GM18861 (cell line): ENCODE results near the gene BCAS3.
"Not testable (repeated sequence)": the region's sequence is repeated elsewhere in the genome, so short reads cannot be mapped to it uniquely, and the experiment has no call there.

Experiments used
- ATAC-seq: cut with Tn5 transposase; IDR thresholded peaks from one replicate; pipeline ENCODE4 v1.9.1; 2021; ENCODE audit not compliant: unreplicated experiment

Gene BCAS3

GRCh38 chr17:60677308-60678117, at the start of gene BCAS3:
TSS of gene BCAS3 (plus strand) at chr17:60677851.
- ATAC-seq = peak; percentile 97

GRCh38 chr17:60628252-60628889, 49.3 kb upstream of the BCAS3 start:
- ATAC-seq = no peak

- no peak for ATAC-seq
Measured at GRCh38 chr17:60629120-60629519, 48.5 kb upstream of the BCAS3 start.

GRCh38 chr17:60630352-60630751, 47.3 kb upstream of the BCAS3 start:
- ATAC-seq = no peak

GRCh38 chr17:60631119-60631518, 46.5 kb upstream of the BCAS3 start:
- no peak for ATAC-seq

- ATAC-seq = no peak
Measured at GRCh38 chr17:60637683-60638082, 40.0 kb upstream of the BCAS3 start.

GRCh38 chr17:60639019-60639330, 38.7 kb upstream of the BCAS3 start:
- ATAC-seq = no peak

- ATAC-seq = no peak
Measured at GRCh38 chr17:60640503-60640902, 37.1 kb upstream of the BCAS3 start.

- no peak for ATAC-seq
Measured at GRCh38 chr17:60641126-60641525, 36.5 kb upstream of the BCAS3 start.

GRCh38 chr17:60641810-60642220, 35.8 kb upstream of the BCAS3 start:
- ATAC-seq = no peak

GRCh38 chr17:60645918-60646523, 31.6 kb upstream of the BCAS3 start:
- ATAC-seq = no peak

- ATAC-seq = no peak
Measured at GRCh38 chr17:60646701-60647100, 30.9 kb upstream of the BCAS3 start.

GRCh38 chr17:60647705-60648104, 29.9 kb upstream of the BCAS3 start:
- ATAC-seq = no peak

GRCh38 chr17:60652454-60653247, 25.0 kb upstream of the BCAS3 start:
- ATAC-seq = peak; percentile 93

- ATAC-seq = no peak
Measured at GRCh38 chr17:60653569-60653968, 24.1 kb upstream of the BCAS3 start.

- no peak for ATAC-seq
Measured at GRCh38 chr17:60656499-60656898, 21.2 kb upstream of the BCAS3 start.

- ATAC-seq = no peak
Measured at GRCh38 chr17:60659156-60659555, 18.5 kb upstream of the BCAS3 start.

- ATAC-seq = no peak
Measured at GRCh38 chr17:60661489-60661888, 16.2 kb upstream of the BCAS3 start.

- no peak for ATAC-seq
Measured at GRCh38 chr17:60664022-60664421, 13.6 kb upstream of the BCAS3 start.

- no peak for ATAC-seq
Measured at GRCh38 chr17:60665602-60666001, 12.0 kb upstream of the BCAS3 start.

- not testable (repeated sequence) for ATAC-seq
Measured at GRCh38 chr17:60668741-60669140, 8.9 kb upstream of the BCAS3 start.
